Activated CD8-positive, alpha-beta T cell treated with anti-CD3 and anti-CD28 coated beads for 36 hours (primary cell): ENCODE data around the gene TOR4A. TPM values are rescaled to one million over a fixed set of nuclear protein-coding genes. Genes with fewer than 3 reads are reported as not detected.

Experiments used
- ATAC-seq: fragments of 200-7000 bp; cut with Tn5 transposase; one replicate; pipeline ENCODE4 v1.10.0; 2021; ENCODE audit warnings: mild to moderate bottlenecking, moderate library complexity
- CTCF ChIA-PET: fragments of 350-600 bp; sonication (Branson Sonifier 250); formaldehyde crosslinking; loops from one replicate; lab custom pipeline; 2021; ENCODE audit warnings: antibody characterized with exemption; lab: Charles Lee
- POLR2A ChIA-PET: fragments of 350-600 bp; sonication (Branson Sonifier 250); formaldehyde crosslinking; loops from one replicate; lab custom pipeline; 2021; ENCODE audit warnings: antibody characterized with exemption; lab: Charles Lee
- DNase-seq: peaks from one replicate; pipeline ENCODE4 v3.0.0-alpha.2; 2020
- H3K27ac Mint-ChIP-seq: one replicate; pipeline ENCODE4 v1.8.0; 2021; ENCODE audit warnings: mild to moderate bottlenecking, mixed read lengths
- H3K27me3 Mint-ChIP-seq: one replicate; pipeline ENCODE4 v1.8.0; 2021; ENCODE audit warnings: mixed read lengths
- H3K36me3 Mint-ChIP-seq: one replicate; pipeline ENCODE4 v1.8.0; 2021; ENCODE audit warnings: low read depth, mixed read lengths
- H3K4me1 Mint-ChIP-seq: one replicate; pipeline ENCODE4 v1.8.0; 2021; ENCODE audit warnings: low read depth, mixed read lengths
- H3K4me3 Mint-ChIP-seq: one replicate; pipeline ENCODE4 v1.8.0; 2021; ENCODE audit warnings: mild to moderate bottlenecking, moderate library complexity, mixed read lengths
- H3K9me3 Mint-ChIP-seq: one replicate; pipeline ENCODE4 v1.8.0; 2021; ENCODE audit warnings: mixed read lengths
- CTCF ChIP-seq: fragments of 200-600 bp; IDR thresholded peaks from one replicate; pipeline ENCODE4 v1.8.0; 2022; ENCODE audit warnings: antibody characterized with exemption, mild to moderate bottlenecking
- intact Hi-C: fragments of 100-400 bp; cut with micrococcal nuclease; formaldehyde crosslinking; loops from one replicate; pipeline ENCODE4 v1.10.0; 2022
- total RNA-seq, 2 experiments: library from RNA; stranded (reverse); gene quantifications; one replicate each; pipeline ENCODE4 v1.2.3, GENCODE V29; 2021

TOR4A gene
- total RNA-seq, 2 experiments from 2014 or later: 2.9 to 3.0 TPM

GRCh38 chr9:137266585-137267453 is 10.7 kb upstream of the TOR4A start:
- Mint-ChIP-seq H3K27me3 (no peaks in the 10 kb centered on the region), H3K4me3 (no peak overlapping the region), H3K4me1 (peaks cover 8% of the 10 kb centered on the region), H3K9me3 (no peaks in the 10 kb centered on the region), H3K27ac (no peak overlapping the region), H3K36me3 (peaks cover 38% of the 10 kb centered on the region)
- ChIA-PET CTCF (interaction anchor here (1.0 kb wide), 1 partner anchor 30 kb away, joined by 3 read pairs; no protein-coding TSS in a partner anchor), POLR2A (interaction anchor here (1.8 kb wide), 1 partner anchor 11 kb away, joined by 5 read pairs; the partner anchor contains the start of gene TOR4A)
- no peak for TF ChIP-seq CTCF
- DNase-seq (no peak), ATAC-seq (no peak)
- intact Hi-C loops: no loop called here

- CTCF ChIA-PET: interaction anchor here (1.0 kb wide), 1 partner anchor 31 kb away, joined by 3 read pairs; no protein-coding TSS in a partner anchor
- H3K4me1 Mint-ChIP-seq: peaks cover 8% of the 10 kb centered on the region
- ATAC-seq: no peak
Observed at GRCh38 chr9:137267933-137268355, 9.6 kb upstream of the TOR4A start.

GRCh38 chr9:137268538-137269201 is 8.9 kb upstream of the TOR4A start:
- no peak for ATAC-seq
- no peaks in the 10 kb centered on the region for H3K27me3 Mint-ChIP-seq

More at GRCh38 chr9:137267933-137268355, 9.6 kb upstream of the TOR4A start:
- DNase-seq: no peak
- no peak overlapping the region for H3K4me3 Mint-ChIP-seq
- no peaks in the 10 kb centered on the region for H3K27me3 Mint-ChIP-seq
- peaks cover 37% of the 10 kb centered on the region for H3K36me3 Mint-ChIP-seq
- no peak for TF ChIP-seq CTCF
- intact Hi-C loops: no loop called here
- no peaks in the 10 kb centered on the region for H3K9me3 Mint-ChIP-seq
- H3K27ac Mint-ChIP-seq: no peak overlapping the region
- POLR2A ChIA-PET: no interaction called here

GRCh38 chr9:137269231-137269772 is 8.2 kb upstream of the TOR4A start:
- DNase-seq (no peak), ATAC-seq (no peak)
- no peak for TF ChIP-seq CTCF
- CTCF ChIA-PET: interaction anchor here (1.3 kb wide), 1 partner anchor 17 kb away, joined by 3 read pairs; no protein-coding TSS in a partner anchor
- intact Hi-C loops: no loop called here
- POLR2A ChIA-PET: interaction anchor here (0.6 kb wide), 1 partner anchor 27 kb away, joined by 3 read pairs; no protein-coding TSS in a partner anchor
- H3K4me1 Mint-ChIP-seq: peaks cover 8% of the 10 kb centered on the region
- H3K4me3 Mint-ChIP-seq: no peak overlapping the region
- H3K27me3 Mint-ChIP-seq: no peaks in the 10 kb centered on the region
- peaks cover 34% of the 10 kb centered on the region for H3K36me3 Mint-ChIP-seq
- H3K27ac Mint-ChIP-seq: no peak overlapping the region
- no peaks in the 10 kb centered on the region for H3K9me3 Mint-ChIP-seq

More at GRCh38 chr9:137268538-137269201, 8.9 kb upstream of the TOR4A start:
- Mint-ChIP-seq H3K36me3 (peaks cover 38% of the 10 kb centered on the region), H3K4me1 (peaks cover 8% of the 10 kb centered on the region), H3K4me3 (no peak overlapping the region), H3K27ac (no peak overlapping the region), H3K9me3 (no peaks in the 10 kb centered on the region)
- no peak for DNase-seq
- ChIA-PET POLR2A (interaction anchor here (0.6 kb wide), 1 partner anchor 26 kb away, joined by 3 read pairs; no protein-coding TSS in a partner anchor), CTCF (no interaction called here)
- intact Hi-C loops: no loop called here
- no peak for TF ChIP-seq CTCF
